GM19463 (cell line): ENCODE results near the gene RPA3.

Experiments used
- ATAC-seq: cut with Tn5 transposase; IDR thresholded peaks from one replicate; pipeline ENCODE4 v1.9.1; 2021; ENCODE audit warnings: mild to moderate bottlenecking, moderate library complexity; ENCODE audit not compliant: unreplicated experiment

The RPA3 gene

DNA sequence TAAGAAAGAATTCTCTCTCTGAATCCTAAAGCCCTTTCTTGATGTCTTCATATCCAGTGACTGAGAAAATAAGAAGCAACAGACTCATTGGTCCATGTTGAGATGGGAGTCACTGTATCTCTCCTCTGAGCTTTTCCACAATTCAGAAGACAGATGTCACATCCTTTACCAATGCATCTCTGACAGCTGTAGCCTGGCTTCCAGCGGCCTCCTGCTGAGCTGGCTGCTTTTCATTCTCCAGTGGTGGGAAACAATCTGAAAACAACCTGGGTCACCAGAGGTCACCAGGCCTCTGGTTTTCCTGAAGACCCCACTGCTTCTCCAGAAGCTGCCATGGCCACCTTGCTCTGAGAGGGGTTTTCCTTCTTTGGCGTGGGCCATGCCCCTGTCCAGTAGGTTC, 18.3 kb upstream of the RPA3 start:
- ATAC-seq = no peak

DNA sequence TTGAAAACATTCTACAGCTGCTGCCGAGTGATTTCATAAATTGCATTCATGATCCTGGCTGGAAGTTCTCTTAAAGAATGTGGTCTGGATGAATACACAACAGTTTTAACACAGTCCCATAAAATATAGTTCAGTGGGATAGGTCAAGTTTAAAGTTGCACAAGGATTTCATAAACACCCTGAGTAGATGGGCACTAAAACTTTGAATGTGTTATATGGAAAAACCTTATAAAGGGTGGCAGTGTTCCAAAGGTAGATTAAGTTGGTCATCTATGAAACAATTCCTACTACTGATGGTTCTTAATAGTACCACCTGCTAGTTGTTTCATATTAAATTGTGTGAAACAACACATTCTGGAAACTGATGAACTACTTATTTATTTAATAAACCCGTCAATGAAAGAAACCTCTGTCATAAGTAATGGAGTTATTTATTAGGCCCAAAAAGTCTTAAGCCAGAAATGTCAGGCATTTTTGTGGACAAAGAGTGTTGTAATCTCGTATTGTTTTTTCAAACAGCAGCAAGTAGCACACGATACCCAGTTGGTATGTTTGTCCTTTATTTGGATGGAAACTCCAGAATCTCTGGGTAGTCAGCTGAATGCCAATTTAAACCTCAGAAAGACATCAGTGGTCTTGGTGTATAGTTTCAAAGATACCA, 14.3 kb upstream of the RPA3 start:
- ATAC-seq = no peak

DNA sequence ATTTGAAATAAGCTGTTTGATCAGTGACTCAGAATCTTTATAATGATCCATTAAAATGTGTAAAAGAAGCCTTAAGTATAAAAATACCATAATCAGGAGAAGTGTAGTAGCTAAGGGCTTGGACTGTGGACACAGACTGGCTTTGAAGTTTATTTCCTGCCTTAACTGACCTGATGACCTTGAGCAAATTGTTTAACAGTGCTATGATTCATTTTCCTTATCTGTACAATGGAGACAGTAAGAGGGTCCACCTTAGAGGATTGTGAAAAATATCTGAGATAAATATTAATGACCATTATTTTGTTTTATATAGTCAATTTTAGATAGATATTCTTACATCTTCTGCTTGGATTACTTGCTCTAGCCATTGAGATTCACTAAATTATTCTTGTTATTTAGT, 13.3 kb upstream of the RPA3 start:
- ATAC-seq = no peak

DNA sequence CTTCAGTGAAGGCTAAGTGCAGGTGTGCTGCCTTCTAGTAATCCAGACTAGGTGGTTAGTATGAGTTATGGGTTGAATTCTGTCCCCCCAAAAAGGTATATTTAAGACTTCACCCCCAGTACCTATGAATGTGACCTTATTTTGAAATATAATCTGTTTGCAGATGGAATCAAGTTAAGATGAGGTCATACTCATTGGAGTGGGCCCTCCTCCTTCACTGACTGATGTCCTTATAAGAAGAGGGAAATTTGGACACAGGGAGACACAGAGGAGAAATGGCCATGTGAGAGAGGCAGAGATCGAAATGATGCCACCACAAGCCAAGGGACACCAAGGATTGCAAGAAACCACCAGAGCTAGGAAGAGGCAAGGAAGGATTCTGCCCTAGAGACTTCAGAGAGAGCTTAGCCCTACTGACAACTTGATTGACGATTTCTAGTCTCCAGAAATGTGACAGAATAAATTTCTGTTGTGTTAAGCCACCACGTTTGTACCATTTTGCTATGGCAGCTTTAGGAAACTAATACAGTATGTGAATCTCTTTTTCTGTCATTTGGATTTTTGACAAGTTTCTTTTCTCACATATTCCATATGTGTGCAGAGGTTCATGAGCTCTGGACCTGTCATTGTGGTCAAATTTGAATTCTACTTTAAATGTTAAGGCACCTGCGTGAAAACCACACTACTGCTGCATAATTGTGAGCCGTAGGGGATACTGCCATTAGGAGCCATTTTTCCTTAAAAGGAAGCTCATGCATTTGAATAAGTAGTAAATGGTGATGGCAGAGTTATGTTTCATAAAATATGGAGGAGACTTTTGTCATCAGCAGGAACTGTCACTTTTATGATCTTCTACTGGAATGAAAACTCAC, 2.6 kb upstream of the RPA3 start:
- ATAC-seq = peak; percentile 30

DNA sequence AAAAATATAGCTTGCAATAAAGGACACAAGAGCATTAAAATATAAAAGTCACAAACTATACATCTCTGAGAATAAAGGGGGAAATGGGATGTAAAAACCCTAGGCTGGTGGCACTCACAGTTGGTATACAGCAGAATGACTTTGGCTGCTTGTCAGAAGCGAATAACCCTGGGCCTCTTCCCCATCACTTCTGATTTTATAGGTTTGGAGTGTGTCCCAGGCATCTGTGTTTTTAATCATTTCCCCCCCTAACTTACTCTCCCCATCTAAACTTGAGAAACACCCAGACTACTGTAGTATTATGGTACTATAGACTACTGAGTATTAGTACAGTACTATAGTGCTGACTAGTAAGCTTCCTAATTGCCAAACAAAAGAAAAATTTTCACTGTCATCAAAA, 1.8 kb upstream of the RPA3 start:
- no peak for ATAC-seq

DNA sequence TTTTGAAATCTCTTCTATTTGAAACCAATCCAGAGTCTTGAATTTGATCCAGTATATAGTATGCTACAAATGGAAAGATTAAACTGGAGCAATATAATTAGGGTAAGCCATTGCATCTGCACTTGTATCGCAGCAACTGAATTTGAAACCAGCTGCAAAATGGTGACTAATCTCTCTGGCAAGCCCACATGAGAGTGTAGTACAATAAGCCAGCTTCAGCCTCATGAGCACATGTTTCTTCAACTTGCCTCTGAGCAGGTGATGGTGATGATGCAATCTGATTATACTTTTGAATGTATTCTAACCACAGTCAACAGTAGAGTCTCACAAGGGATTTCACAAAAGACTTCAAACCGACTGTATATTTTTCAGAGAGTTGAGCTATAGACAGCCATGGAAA, 829 bp upstream of the RPA3 start:
- ATAC-seq = peak; percentile 94

DNA sequence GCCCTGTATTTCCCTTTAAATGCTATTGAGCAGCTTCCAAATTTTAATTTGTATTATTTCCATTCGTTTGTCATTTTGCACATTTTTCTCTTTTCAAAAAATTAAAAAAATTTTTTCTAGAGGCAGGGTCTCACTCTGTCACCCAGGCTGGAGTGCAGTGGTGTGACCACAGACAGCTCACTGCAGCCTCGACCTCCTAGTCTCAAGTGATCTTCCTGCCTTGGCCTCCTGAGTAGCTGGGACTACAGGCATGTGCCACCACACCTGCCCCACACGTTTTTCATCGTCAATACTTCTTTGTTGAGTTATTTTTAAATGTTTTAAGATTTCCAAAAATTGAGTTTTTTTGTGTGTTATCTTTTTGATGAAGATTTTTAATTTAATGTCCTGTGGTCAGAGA, 4.7 kb downstream of the RPA3 start:
- ATAC-seq = no peak

DNA sequence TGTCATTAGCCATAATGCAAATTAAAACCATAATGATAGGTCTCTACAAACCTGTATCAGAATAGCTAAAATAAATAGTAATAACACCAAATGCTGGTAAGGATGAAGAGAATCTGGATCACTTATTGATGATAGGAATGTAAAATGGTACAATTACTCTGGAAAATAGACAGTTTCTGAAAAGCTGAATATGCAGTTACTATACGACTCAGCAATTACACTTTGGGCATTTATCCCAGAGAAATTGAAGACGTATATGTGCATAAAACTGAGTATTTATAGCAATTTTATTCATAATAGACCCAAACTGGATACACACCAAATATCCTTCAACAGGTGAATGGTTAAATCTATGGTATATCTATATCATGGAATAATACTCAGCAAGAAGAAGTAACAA, 7.9 kb downstream of the RPA3 start:
- ATAC-seq = no peak

DNA sequence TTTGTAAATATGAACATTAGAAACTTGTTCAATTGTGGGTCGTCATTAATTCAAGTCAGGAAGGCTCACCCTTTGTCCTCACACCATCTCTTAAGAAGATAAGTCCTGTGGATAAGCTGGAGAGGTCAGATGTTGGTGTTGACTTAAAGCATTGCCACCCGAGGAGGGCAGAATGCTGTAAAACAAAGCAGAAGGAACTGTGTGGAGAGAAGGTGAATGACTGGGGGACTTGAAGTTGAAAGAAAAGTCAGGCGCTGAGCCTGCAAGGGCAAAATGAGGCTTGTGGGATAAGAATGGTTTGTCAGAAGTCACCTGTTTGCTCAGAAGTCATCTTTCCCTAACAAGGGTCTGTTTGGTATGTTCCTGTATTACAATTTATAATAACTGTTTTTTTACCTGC, 9.1 kb downstream of the RPA3 start:
- no peak for ATAC-seq

DNA sequence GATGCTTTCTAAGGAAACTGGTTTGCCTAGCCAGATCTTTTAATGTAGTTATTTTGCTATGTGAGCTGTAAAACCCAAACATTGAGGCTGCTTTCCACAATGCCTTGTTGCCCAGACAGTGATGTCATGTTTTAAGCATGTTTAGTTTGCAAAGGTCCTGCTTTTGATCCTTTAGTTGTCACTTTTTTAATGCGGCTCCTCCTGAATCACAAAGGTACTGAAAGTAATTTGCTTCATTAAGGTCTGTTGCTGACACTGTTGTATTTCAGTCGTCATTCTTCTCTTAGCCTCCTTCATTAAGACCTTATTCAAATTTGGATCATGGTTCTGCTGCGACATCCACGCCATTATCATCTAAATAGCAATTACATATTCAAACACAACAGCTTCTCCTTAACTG, 10.6 kb downstream of the RPA3 start:
- no peak for ATAC-seq

DNA sequence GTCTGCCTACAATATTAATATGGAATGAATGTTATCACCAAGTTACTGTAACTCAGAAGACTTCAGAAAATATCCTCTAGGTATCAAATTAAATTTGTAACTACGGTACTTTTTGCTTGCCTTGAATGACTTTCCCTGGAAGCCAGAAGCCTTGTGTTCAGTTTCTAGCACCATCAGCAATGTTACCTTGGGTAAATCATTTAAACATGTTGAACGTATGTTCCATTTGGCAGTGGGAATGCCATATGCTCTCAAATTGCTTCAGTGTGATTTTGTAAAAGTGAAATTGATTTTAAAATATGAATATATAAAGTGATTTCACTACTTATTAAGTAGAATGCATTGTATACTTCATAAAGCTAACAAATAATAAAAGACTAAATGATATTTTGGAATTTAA, 11.2 kb downstream of the RPA3 start:
- ATAC-seq = no peak

DNA sequence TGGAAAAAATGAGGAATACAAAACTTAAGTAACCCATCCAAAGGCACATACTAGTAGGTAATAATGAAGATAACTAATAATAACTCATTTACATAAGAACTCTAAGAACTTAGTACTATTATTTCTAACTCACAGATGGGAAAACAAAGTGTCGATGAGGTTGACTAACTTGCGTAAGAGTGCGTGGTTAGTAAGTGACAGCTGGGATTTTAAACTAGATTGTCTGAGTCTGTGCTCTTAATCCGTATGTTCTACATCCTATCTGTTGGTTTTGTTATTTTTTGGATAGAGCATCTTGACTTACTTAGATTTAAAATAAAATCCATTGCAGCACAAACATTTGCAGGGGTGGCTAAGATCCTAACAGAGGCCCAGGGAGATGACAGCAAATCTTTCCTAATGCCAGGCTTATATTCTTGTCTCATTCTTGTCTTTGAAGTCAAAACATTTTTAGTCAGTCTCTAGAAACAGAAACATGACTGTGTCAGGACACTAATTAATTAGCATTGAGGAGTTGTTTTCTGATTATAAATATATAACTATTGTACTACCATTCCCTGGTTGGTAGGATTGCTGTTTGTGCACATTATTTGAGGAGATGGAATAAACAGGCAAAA, 11.7 kb downstream of the RPA3 start:
- ATAC-seq = peak; percentile 36

DNA sequence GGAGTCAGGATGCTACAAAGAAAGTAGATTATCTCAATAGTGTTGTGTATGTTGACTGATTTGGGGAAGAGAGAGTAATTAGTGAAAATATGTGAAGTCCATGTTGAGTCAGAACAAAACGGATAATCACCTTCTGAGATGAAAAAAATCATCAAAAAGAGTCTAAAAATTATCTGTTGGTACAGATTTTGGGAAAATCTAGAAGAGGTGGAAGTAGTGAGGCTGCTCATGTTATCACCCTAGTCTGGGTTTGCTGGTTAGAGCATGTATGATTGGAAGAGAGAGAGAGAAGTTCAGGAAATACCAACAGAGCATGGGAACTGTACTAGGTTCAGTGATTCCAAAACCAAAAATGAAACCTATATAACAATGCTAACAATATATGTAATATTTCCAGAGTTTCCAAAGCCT, 12.3 kb downstream of the RPA3 start:
- peak; percentile 80 for ATAC-seq

DNA sequence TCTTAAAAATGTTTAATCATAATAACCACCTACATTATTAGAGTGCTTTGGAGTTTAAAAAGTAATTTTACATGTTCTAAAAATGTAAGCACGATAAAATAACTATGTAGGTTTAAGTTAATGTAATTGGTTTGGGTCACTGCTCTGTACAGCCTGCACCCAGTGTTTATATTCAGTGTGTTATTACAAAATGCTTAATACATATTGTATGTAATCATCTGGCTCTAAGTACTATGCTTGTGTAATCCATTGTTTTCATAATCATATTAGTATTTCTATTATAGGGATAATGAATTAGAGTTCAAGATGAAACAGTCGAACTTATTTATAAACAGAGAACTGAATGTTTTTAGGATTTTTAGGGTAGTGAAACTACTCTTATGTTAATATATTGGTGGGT, 13.1 kb downstream of the RPA3 start:
- ATAC-seq = no peak

DNA sequence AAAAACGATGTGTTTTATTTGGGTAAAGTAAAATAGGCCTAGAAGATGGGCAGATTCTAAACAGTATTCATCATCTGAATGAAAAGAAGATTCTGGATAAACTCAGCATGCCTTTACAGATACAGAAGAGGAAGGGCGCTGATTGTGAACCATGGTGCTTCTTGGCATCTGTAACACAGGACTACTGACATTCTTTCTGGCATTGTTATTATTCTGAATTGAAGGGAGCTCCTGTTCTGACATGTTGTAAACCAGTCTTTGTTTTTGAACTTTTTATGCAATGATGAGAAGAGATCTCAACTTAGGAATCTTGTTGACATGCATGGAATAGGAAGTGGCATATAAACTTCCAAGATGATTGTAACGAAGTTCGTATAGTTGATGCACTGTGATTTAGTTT, 13.5 kb downstream of the RPA3 start:
- no peak for ATAC-seq

DNA sequence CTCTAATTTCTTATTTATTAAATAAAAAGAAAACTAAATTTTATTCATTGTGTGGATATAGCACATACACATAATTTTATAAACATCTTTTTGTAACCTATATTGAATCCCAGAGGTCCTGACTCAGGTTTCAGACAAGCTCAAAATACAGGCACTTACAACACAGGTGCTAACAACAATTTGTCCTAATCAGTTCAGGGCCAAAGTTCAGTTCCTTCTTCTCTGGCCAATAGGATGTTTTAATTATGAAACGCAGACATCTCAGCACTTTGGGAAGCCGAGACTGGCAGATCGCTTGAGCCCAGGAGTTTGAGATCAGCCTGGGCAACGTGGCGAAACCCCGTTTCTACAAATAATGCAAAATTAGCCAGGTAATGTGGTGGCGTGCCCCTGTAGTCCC, 15.0 kb downstream of the RPA3 start:
- no peak for ATAC-seq

DNA sequence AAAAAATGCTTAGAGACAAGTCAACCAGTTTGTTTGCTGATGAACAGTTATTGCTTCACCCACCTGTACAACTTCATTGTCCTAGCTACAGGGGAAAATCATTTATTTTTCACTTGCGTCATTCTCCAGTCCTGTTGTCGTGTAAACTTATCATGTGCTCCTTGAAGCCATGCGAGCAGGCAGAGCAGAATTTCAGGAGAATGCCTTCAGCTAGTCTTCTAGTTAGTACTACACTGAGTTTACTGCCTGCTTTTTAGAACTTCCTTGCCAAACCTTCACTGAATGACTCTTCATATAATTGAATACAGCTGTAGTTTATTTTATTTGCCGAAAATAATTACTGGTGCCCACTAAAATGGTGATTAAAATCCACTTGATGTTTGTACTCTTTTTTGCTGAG, 15.6 kb downstream of the RPA3 start:
- ATAC-seq = no peak

DNA sequence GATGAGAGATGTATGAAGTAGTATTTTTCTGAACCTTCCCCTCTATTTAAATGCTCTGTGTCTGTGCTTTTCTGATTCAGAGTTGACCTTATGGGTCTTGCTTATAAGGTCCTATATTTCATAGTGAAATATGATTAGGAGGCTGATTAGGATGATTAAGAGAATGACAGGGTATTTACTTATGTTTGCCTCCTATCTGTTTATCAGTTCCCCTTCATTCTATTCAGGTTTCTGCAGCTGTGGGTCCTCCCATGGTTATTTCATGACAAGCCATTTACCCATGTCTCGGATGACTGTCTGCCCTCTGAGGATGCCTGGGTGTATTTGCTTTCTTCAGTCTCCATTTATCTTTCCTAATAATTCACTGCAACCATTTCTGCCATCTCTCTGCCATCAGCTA, 16.9 kb downstream of the RPA3 start:
- no peak for ATAC-seq

DNA sequence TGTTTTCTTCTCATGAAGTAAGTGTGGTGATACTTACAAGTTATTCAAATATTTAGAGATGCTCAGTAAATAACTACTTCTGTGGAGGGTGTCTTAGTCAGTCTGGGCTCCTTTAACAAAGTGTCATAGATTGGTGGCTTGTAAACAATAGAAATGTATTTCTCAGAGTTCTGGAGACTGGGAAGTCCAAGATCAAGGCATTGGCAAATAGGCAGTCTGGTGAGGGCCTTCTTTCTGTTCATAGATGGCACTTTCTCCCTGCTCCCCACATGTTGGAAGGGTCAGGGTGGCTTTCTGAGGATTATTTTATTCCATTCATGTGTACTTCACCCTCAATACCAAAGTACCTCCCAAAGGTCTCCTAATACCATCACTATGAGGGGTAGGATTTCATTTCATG, 18.4 kb downstream of the RPA3 start:
- no peak for ATAC-seq

DNA sequence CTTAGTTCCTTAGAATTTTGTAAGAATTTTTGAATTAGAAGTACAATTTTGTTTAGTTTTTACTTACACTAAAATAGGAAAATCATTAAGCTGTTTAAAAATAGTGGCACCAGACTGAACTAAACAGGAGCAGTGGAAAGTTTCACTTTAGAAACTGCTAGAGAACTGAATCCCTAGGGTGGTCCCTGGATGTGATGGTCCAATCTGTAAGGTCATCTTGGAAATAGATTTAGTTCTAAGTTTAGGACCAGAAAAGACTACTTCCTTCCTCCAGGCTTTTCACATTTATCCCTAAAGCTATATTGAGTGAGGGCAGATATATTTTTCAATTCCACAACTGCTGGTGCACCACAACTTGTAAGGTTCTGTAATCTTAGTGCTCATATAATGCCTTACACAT, 19.0 kb downstream of the RPA3 start:
- ATAC-seq = no peak

DNA sequence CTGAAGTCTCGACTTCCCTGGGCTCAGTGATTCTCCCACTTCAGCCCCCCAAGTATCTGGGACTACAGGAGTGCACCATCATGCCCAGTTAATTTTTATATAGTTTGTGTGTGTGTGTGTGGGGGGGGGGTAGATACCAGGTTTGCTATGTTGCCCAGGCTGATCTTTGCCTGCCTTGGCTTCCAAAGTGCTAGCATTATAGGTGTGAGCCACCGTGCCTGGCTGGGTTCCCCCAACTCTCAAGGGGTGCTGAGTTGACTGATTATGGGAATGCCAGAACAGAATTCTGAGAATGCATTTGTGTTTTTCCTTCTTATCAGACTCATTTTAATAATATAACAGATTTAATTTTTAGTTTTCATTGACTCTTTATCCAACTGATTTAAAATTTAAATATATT, 19.5 kb downstream of the RPA3 start:
- no peak for ATAC-seq

DNA sequence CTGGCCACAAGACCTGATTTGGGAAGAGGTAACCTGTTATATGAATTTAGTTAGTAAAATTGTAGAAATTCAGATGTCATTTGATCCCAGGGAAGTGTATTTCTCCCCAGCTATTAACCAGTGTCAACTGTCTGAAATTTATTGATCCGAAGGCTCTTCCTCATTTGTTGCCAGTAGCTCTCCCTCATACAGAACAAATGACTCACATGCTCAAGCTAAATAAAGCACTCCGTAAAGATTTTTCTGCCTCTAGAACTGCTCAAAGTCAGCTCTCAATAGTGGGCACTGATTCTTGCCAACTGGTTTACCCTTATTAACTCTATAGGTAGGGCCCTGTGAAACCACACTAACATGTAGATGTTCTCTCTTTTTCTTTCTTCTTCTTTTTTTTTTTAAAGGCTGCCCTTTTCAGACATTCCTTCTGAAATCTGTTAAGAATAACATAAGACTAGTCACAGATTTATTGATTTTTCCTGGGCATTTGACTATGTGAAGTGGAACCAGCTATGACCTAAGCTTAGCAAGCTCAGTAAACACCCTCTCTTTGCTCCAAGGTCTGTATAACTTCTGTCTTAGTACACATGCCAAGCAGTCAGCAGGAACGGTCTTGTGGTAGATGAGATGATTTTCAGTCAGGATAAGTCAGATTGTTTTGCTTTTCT, 21.8 kb downstream of the RPA3 start:
- ATAC-seq = no peak
